ENCODE results near the gene PSAPL1.

DNA sequence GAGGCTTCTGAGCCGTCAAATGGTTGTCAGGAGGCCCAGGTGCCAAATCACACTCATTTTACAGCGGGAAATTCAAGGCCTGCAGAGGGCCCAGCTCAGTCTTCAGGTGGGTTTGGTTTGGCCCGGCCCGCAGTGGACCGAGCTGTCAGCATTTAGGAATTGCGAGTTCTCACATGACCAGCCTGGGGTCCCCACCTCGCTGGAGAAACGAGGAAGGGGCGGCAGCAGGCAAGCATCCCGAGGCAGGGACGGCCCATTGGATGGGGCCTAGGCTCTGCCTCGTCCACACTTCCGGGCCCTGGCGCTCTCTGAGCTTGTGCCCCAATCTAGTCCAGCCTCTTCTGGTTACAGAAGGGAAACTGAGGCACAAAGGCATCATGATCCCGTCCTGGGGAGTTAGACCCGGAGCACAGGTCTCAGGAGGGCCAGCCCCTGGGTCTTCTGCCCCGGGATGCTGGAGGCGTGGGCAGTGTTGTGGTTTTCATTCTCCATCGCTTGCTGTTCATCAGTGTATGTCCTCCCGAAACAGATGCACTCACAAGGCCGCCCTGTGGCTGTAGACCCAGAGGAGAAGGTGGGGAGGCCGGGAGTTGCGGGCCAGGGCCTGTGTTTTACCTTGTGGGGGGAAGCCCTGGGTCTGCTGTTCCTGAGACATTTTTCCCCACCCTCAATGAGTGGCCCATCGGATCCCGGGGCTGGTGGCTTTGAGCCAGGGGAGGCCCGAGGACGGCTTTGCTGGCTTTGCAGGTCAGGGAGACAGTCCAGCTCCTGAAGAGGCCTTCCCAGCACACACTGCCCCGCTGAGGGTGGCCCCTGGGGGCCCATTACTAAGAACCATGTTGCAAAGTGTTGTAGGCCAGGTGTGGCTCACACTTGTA, 8.9 kb downstream of the PSAPL1 start:
- no peak for TF ChIP-seq MXI1 (conservative IDR thresholded peaks at IDR 0.05; ENCODE audit: poor library complexity, severe bottlenecking)
- TF ChIP-seq, protein P1, sequence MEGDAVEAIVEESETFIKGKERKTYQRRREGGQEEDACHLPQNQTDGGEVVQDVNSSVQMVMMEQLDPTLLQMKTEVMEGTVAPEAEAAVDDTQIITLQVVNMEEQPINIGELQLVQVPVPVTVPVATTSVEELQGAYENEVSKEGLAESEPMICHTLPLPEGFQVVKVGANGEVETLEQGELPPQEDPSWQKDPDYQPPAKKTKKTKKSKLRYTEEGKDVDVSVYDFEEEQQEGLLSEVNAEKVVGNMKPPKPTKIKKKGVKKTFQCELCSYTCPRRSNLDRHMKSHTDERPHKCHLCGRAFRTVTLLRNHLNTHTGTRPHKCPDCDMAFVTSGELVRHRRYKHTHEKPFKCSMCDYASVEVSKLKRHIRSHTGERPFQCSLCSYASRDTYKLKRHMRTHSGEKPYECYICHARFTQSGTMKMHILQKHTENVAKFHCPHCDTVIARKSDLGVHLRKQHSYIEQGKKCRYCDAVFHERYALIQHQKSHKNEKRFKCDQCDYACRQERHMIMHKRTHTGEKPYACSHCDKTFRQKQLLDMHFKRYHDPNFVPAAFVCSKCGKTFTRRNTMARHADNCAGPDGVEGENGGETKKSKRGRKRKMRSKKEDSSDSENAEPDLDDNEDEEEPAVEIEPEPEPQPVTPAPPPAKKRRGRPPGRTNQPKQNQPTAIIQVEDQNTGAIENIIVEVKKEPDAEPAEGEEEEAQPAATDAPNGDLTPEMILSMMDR (IDR thresholded peaks at IDR 0.05; ENCODE audit: poor library complexity, severe bottlenecking): no peak
- TF ChIP-seq, protein P2, sequence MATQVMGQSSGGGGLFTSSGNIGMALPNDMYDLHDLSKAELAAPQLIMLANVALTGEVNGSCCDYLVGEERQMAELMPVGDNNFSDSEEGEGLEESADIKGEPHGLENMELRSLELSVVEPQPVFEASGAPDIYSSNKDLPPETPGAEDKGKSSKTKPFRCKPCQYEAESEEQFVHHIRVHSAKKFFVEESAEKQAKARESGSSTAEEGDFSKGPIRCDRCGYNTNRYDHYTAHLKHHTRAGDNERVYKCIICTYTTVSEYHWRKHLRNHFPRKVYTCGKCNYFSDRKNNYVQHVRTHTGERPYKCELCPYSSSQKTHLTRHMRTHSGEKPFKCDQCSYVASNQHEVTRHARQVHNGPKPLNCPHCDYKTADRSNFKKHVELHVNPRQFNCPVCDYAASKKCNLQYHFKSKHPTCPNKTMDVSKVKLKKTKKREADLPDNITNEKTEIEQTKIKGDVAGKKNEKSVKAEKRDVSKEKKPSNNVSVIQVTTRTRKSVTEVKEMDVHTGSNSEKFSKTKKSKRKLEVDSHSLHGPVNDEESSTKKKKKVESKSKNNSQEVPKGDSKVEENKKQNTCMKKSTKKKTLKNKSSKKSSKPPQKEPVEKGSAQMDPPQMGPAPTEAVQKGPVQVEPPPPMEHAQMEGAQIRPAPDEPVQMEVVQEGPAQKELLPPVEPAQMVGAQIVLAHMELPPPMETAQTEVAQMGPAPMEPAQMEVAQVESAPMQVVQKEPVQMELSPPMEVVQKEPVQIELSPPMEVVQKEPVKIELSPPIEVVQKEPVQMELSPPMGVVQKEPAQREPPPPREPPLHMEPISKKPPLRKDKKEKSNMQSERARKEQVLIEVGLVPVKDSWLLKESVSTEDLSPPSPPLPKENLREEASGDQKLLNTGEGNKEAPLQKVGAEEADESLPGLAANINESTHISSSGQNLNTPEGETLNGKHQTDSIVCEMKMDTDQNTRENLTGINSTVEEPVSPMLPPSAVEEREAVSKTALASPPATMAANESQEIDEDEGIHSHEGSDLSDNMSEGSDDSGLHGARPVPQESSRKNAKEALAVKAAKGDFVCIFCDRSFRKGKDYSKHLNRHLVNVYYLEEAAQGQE (IDR thresholded peaks at IDR 0.05; ENCODE audit: borderline replicate concordance): no peak
- no peak for TF ChIP-seq POLR2AphosphoS5 (IDR thresholded peaks at IDR 0.05)
- no peak for TF ChIP-seq EZH2 (IDR thresholded peaks at IDR 0.05; ENCODE audit: borderline replicate concordance, insufficient read depth, low read length, poor library complexity, severe bottlenecking)
- TF ChIP-seq EP300 (conservative IDR thresholded peaks at IDR 0.05; ENCODE audit: poor library complexity, severe bottlenecking): no peak
